Measurements from ENCODE around the gene GRID2.
"Not testable (repeated sequence)": the region's sequence is repeated elsewhere in the genome, so short reads cannot be mapped to it uniquely, and the experiment has no call there.

The GRID2 gene

GRCh38 chr4:93617606-93618005 is 1313.8 kb downstream of the GRID2 start:
- DNase-seq = no peak

GRCh38 chr4:93633721-93634120 is 1330.0 kb downstream of the GRID2 start:
- DNase-seq = no peak

- no peak for DNase-seq
Measured at GRCh38 chr4:93635943-93636342, 1332.2 kb downstream of the GRID2 start.

- DNase-seq = no peak
Measured at GRCh38 chr4:93645120-93645519, 1341.4 kb downstream of the GRID2 start.

GRCh38 chr4:93646233-93646930 is 1342.6 kb downstream of the GRID2 start:
- no peak for DNase-seq

- no peak for DNase-seq
Measured at GRCh38 chr4:93648258-93648657, 1344.5 kb downstream of the GRID2 start.

GRCh38 chr4:93649828-93650227 is 1346.1 kb downstream of the GRID2 start:
- DNase-seq = no peak

- no peak for DNase-seq
Measured at GRCh38 chr4:93654211-93654610, 1350.4 kb downstream of the GRID2 start.

GRCh38 chr4:93657527-93657926 is 1353.8 kb downstream of the GRID2 start:
- DNase-seq = no peak

- no peak for DNase-seq
Measured at GRCh38 chr4:93658443-93658842, 1354.7 kb downstream of the GRID2 start.

GRCh38 chr4:93659629-93660028 is 1355.9 kb downstream of the GRID2 start:
- DNase-seq = no peak

- no peak for DNase-seq
Measured at GRCh38 chr4:93660036-93660435, 1356.3 kb downstream of the GRID2 start.

GRCh38 chr4:93670434-93670833 is 1366.7 kb downstream of the GRID2 start:
- no peak for DNase-seq

- no peak for DNase-seq
Measured at GRCh38 chr4:93671093-93671492, 1367.3 kb downstream of the GRID2 start.

GRCh38 chr4:93676937-93677336 is 1373.2 kb downstream of the GRID2 start:
- DNase-seq = not testable (repeated sequence)

GRCh38 chr4:93684571-93684970 is 1380.8 kb downstream of the GRID2 start:
- DNase-seq = no peak

- DNase-seq = no peak
Measured at GRCh38 chr4:93687304-93687703, 1383.5 kb downstream of the GRID2 start.

GRCh38 chr4:93688978-93689377 is 1385.2 kb downstream of the GRID2 start:
- DNase-seq = no peak

GRCh38 chr4:93693141-93693540 is 1389.4 kb downstream of the GRID2 start:
- peak; percentile 35 for DNase-seq

- DNase-seq = no peak
Measured at GRCh38 chr4:93698686-93699085, 1394.9 kb downstream of the GRID2 start.

GRCh38 chr4:93700571-93700970 is 1396.8 kb downstream of the GRID2 start:
- DNase-seq = no peak

- DNase-seq = no peak
Measured at GRCh38 chr4:93710101-93710846, 1406.5 kb downstream of the GRID2 start.

- DNase-seq = no peak
Measured at GRCh38 chr4:93710847-93711430, 1407.2 kb downstream of the GRID2 start.

- DNase-seq = no peak
Measured at GRCh38 chr4:93718233-93718632, 1414.5 kb downstream of the GRID2 start.
